ENCODE data around the gene ANKRD44.

The ANKRD44 gene

DNA sequence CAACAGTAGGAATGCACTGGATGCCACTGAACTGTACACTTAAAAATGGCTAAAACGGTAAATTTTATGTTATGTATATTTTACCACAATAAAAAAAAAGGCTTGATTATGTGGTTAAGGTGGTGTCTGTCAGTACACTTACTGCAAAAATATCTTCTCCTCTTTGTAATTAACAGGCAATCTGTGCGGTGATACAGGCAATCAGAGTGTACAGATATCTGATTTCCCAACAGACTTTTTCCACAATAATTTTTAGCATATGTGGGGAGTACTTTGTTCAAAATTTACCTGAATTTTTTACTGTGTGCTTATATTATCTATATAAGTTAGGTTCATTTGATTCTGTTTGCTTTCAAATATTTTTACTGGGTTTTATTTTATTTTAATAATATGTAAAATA lies 209.1 kb downstream of the ANKRD44 start:
- DNase-seq: no peak

GRCh38 chr2:197097578-197098366 lies 212.8 kb downstream of the ANKRD44 start:
- no peak for DNase-seq

DNA sequence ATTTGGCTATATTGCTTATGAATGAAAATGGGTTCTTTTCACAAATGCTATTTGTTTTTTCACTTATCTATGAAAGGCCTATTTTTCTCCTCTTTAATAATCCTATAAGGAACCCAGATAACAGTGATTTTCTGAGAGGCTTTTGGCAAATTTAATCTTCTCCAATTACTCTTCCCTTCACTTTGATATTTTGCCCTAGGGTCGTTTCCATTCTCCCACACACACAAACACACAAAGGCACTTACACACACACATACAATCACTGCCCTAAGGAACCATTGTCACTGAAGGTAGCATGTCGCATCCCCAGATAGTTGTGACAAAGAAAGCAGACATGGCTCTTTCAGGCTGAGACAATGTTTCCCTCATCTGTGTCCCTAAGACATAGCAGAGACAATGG lies 213.9 kb downstream of the ANKRD44 start:
- DNase-seq: no peak

GRCh38 chr2:197092431-197092830 lies 218.1 kb downstream of the ANKRD44 start:
- DNase-seq: peak; percentile 26

DNA sequence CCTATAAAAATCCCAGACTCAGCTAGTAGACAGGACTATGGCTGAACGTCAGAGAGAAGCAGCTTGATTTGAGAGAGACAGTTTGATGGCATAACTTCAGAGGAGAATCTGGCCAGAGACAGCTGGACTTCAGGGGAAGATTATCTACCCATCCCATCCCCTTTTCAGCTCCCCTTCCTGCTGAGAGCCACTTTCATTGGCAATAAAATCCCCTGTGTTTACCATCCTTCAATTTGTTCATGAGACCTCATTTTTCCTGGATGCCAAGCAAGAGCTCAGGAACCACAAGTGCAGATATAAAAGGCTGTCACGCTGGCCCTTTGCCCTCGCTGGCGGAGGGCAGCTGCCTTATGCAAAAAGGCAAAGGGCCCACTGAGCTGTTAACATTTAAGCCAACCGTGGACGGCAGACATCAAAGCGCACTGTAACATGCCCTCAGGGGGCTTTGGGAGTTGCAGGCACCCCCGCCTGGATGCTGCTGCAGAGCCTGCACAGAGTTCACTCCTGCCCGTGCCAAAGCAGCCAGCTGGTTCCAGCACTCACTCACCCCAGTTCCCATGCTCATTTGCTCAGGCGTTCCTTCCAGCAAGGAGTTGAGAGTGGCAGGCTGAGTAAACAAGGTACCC lies 219.7 kb downstream of the ANKRD44 start:
- no peak for DNase-seq

DNA sequence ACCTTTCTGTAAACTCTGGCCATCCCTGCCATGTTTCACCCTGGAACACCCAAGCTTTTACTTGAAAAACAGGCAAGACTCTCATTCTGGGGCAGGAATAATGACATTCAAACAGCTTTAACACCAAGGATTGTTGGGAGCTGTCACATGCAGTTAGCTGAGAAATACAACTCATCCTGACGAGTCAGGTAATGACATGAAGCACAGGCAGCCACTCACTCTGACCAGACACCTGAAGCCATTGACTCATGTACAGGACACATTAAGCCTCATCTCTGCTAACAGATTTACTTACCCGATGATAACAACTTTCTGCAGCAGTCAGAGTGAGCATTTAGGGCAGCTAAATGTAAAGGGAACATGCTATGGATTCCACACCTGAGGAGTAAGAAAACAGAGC lies 220.9 kb downstream of the ANKRD44 start:
- DNase-seq: no peak

DNA sequence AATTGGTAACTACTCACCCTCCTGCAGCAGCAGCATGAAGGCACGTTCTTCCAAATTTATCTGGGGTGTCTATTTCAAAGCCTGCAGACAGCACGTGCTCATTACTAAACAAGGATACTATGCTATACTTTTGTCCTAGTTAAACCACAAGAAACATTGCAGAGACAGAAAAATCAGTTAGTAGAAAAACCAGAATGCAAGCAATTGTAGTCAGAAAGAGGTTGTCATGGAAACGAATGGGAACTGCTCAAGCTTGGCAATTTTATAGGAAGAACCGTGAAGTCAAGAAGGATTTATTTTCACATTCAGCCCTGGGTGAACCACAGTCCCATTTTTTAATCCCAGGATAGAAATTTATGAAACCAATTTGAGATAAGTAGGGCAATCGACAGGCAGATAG lies 221.9 kb downstream of the ANKRD44 start:
- no peak for DNase-seq

- no peak for DNase-seq
Measured at GRCh38 chr2:197086500-197086899, 224.1 kb downstream of the ANKRD44 start.

- DNase-seq: no peak
Measured at GRCh38 chr2:197085665-197086064, 224.9 kb downstream of the ANKRD44 start.

- DNase-seq: no peak
Measured at GRCh38 chr2:197081294-197081693, 229.3 kb downstream of the ANKRD44 start.

DNA sequence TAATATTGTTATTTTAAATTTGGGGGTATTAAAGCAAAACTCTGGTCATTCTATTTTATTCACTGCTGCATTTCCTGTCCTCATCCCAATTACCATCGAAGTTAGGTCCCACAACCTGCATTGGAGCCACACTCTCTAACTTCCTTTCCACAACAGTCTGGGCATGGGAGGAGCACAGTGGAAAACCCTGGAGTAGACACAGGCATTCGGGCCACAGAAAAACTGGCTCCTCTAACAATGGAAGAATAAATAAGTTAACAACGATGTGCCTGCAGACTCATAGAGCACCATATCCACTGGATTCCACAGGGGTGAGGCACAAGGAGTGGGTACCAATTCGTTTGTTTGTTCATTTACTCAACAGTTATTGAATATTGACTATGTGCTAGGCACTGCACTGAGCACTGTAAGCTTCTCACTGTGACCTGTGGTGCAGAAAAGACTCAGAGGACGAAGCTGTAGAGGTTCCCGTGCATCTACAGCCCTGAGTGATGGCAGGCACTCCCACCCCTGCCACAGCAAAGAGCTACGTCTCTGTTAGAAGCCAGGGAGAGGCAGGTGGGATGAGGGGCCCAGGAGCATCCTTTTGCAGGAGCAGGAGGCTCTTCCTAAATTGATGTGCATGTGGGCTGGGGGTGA lies 229.9 kb downstream of the ANKRD44 start:
- DNase-seq: no peak

- no peak for DNase-seq
Measured at GRCh38 chr2:197079832-197080555, 230.6 kb downstream of the ANKRD44 start.

- DNase-seq: no peak
Measured at GRCh38 chr2:197079414-197079813, 231.2 kb downstream of the ANKRD44 start.

DNA sequence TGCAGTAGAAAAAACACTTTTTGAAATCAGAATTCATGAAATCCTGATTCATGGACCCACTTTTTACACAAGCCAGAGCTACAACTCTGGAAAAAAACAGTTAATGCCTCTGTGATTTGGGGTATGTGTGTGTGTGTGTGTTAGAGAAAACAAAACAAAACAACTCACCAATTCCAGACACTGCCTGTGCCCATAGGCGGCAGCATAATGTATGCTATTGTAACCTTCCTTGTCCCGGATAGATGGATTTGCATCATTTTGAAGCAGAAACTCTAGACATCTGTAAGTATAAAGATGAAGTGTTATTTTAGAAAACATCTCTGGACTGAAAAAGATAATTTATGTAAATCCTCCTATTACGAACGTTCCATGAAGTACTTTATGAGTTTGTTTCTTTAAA lies 232.0 kb downstream of the ANKRD44 start:
- DNase-seq: no peak

- no peak for DNase-seq
Measured at GRCh38 chr2:197077336-197077735, 233.2 kb downstream of the ANKRD44 start.

DNA sequence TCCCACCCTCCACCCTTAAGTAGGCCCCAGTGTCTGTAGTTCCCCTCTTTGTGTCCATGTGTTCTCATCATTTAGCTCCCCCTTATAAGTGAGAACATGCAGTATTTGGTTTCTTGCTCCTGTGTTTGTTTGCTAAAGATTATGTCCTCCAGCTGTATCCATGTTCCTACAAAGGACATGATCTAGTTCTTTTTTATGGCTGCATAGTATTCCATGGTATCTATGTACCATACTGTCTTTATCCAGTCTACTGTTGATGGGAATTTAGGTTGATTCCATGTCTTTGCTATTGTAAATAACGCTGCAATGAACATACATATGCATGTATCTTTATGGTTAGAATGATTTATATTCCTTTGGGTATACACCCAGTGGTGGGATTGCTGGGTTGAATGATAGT lies 233.9 kb downstream of the ANKRD44 start:
- no peak for DNase-seq

GRCh38 chr2:197075754-197076337 lies 234.7 kb downstream of the ANKRD44 start:
- no peak for DNase-seq

- no peak for DNase-seq
Measured at GRCh38 chr2:197075281-197075680, 235.3 kb downstream of the ANKRD44 start.

DNA sequence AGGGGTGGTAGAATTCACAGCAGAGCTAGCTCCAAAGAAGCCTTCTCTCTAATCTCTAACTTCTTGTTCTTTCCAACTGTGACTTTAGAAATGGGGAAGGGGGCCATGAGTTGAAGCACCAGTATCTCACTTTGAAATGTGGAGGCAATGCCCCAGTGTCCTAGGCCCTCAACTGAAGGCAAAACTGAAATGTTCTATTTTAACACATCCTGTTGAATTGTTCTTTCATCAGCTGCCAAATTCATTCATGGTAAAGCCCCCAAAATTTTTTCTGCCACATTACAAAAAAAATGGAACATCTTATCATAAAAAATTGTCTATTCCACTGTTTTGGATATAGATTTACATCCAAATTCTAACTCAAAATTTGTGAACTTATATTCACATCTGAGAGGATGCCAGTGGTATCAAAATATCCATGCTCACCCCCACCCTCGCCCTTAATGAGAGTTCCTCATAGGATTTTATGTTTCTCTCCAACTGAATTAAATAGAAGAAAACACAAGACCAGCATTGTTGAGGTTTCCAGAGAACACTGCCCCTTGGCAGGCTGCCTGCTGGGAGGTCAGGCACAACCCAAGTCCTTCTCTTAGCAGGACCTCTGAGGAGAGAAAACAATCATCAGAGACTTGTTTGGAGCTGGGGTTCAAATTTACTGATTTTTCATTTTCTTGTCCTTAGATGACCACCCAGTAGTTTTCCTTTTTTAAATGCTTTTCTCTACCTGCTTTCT lies 236.7 kb downstream of the ANKRD44 start:
- no peak for DNase-seq

GRCh38 chr2:197073270-197073669 lies 237.3 kb downstream of the ANKRD44 start:
- DNase-seq: no peak

DNA sequence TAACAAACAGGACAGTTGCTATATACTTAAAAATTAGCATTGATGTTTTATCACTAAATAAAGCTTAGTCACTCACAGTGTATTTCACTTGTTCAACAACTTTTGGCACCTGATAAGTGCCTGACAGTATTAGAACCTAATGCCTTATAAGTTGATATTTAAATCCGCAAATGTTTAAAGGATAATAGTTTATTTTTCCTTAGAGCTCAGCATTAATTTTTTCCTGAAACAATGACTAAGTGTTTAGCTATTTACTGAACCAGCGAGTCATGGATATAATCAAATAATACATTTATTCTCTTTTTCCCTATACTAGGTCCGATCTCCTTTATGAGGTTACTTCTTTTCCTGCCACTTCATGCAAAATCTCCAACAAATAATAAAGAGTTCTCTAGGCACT lies 238.0 kb downstream of the ANKRD44 start:
- DNase-seq: no peak

- no peak for DNase-seq
Measured at GRCh38 chr2:197071790-197072436, 238.7 kb downstream of the ANKRD44 start.

Data from amniotic stem cell (primary cell).